ENCODE results near the gene KDM6A.
A peak's percentile ranks its signal among the peaks of the same experiment; 100 is the strongest.
"Not testable (repeated sequence)": the region's sequence is repeated elsewhere in the genome, so short reads cannot be mapped to it uniquely, and the experiment has no call there.

The KDM6A gene

DNA sequence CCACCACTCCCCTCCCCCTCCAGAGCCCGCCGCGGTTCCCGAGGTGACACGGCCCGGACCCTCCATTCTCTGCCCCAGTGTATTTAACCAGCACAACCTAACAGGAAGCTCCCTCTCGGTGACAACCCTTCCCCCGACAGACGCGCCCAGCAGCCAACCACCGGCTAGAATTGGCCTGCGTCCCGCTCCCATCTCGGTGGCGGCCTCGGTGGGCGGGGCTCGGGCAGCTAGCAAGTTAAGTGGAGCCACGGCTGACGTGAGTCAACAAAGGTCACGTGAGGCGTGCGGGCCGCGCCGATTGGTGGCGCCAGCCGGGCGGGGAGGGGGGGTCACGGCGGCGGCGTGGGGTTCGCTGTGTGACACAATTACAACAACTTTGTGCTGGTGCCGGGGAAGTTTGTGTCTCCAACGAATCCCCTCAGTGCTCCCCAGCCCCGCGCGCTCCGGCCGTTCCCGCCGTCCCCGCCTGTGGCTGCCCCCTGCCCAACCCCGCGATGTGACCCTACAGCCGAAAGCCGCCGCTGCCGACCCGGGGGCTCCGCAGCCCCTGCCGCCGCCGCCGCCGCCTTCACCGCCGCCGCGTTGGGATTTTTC lies at the start of gene KDM6A:
Gene KDM6A (plus strand): TSS at position 368 of the 594 bp plus-strand sequence. CDS start 364 bp downstream, outside the sequence.
- peak; percentile 93 to 94 for DNase-seq

GRCh38 chrX:44823193-44823592 lies 49.8 kb upstream of the KDM6A start:
- DNase-seq, result not testable (repeated sequence)

GRCh38 chrX:44828008-44828605 lies 44.9 kb upstream of the KDM6A start:
- no peak for DNase-seq

DNA sequence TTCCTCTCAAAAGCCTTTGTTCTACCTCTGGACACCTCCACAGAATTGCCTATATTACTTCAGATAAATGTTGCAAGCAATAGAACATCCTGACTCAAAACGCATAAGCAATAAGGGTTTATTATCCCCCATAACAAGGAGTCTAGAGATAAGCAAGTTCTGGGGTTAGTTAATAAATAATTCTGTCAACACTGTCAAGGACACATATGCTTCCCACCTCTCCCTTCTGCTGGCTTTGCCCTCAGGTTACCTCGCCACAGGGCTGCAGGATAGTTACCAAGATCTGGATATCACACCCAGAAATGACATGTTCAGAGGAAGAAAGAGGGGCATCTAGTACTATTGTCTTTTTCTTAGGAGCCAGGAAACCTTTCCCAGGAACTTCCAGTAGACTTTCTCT lies 43.2 kb upstream of the KDM6A start:
- no peak for DNase-seq

DNA sequence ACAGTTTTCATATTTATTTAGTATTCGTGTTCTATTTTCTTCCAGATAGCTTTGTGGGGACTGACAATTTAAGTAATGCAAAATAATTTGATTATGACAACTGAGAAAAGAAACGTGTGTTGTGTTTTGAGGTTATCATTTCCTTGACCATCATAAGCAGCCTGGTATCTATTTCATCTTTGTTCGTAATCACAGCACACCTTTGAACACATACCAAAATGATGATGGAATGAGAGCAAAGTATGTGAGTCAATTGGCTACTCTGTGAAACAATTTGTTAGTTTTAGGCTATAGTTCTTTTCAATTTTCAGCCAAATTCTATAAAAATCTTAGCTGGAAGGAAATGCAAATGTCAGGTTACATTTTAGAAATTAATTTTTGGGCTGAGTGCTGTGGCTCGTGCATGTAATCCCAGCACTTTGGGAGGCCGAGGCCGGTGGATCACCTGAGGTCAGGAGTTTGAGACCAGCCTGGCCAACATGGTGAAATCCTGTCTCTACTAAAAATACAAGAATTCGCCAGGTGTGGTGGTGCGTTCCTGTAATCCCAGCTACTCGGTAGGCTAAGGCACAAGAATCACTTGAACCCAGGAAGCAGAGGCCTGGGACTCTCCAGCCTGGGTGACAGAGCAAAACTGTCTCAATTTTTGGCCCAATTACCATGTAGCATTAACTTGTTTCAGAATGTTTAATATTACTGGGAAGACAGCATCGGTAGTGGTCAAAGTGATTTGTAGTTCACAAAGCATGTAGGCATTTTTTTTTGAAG lies 30.3 kb upstream of the KDM6A start:
- DNase-seq, result no peak

DNA sequence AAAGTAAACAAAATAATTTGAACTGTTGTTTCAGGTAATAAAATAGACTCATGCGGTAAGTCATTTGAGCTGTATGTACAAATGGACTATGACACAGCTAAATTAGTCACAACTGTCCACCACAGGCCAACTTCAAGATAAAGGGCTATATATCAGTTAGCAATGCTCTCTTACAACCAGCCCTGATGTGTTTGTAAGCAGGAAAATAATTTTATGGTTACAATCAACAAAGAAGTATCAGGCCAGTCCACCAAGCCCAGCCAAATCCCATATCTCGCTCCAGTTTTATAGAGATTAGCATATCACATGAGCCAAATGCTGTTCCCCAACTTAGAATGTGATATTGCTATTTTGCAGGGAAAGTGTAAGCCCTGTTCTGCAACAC lies 29.7 kb upstream of the KDM6A start:
- DNase-seq, result no peak

DNA sequence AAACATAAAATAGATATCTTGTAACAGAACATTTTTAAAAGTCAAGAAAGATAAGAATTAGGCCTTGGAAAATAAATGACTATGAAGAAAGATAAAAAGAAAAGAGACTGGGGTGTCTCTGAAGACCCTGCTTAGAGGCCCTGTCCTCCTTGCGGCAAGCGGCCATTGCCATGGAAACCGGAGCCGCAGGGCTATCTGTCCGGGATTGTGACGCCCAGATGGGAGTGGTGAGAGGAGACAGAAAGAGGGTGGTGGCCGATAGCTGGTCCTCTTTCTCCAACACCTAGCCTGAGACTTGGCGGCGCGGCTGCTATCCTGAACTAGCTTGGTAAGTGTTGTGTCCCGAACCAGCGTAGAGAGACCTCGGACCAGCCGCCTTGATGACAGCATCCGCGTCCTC lies 29.2 kb upstream of the KDM6A start, which contains the start of gene DUSP21:
Gene DUSP21 (plus strand): TSS at position 269 of the 400 bp plus-strand sequence. CDS start 112 bp downstream, at position 381.
- DNase-seq, result no peak

DNA sequence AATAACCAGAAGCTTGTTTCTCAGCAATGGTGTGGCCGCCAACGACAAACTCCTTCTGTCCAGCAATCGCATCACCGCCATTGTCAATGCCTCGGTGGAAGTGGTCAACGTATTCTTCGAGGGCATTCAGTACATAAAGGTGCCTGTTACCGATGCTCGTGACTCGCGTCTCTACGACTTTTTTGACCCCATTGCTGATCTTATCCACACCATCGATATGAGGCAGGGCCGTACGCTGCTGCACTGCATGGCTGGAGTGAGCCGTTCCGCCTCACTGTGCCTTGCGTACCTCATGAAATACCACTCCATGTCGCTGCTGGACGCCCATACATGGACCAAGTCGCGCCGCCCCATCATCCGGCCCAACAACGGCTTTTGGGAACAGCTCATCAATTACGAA lies 28.8 kb upstream of the KDM6A start:
- no peak for DNase-seq

DNA sequence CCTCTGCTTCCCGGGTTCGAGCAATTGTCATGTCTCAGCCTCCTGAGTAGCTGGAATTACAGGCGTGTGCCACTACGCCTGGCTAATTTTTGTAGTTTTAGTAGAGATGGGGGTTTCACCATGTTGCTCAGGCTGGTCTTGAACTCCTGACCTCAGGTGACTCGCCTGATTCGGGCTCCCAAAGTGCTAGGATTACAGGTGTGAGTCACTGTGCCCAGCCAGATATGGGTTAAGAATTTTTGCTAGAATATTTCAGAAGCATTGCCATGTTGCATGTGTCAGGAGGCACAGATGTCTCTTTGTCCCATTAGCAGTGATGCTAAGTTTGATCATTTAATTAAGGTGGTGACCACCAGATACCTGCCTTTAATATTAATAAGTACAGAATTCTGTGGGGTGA lies 22.1 kb upstream of the KDM6A start:
- not testable (repeated sequence) for DNase-seq

- DNase-seq, result no peak
Observed at GRCh38 chrX:44871114-44871645, 1.8 kb upstream of the KDM6A start.

GRCh38 chrX:44871931-44872820 lies 812 bp upstream of the KDM6A start:
- peak; percentile 24 for DNase-seq

GRCh38 chrX:44873415-44874276 lies 658 bp downstream of the KDM6A start:
- DNase-seq, result peak; percentile 44

- DNase-seq, result peak; percentile 33 to 43
Observed at GRCh38 chrX:44874420-44875184, 1.6 kb downstream of the KDM6A start.

- no peak for DNase-seq
Observed at GRCh38 chrX:44875185-44875489, 2.1 kb downstream of the KDM6A start.

- DNase-seq, result no peak
Observed at GRCh38 chrX:44876086-44876485, 3.1 kb downstream of the KDM6A start.

- DNase-seq, result no peak
Observed at GRCh38 chrX:44876767-44877166, 3.8 kb downstream of the KDM6A start.

DNA sequence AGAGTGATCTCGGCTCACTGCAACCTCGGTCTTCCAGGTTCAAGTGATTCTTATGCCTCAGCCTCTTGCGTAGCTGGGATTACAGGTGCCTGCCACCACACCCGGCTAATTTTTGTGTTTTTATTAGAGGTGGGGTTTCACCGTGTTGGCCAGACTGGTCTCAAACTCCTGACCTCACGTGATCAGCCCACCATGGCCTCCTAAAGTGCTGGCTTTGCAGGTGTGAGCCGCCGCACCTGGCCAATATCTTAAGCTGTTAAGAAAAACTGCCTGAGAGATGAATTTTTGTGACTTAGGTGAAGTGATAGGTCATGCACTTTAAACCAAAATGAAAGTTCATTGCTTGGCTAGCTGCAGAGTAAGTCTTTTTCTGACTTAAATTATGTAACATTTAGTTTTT lies 5.8 kb downstream of the KDM6A start:
- DNase-seq, result no peak

GRCh38 chrX:44881549-44881948 lies 8.6 kb downstream of the KDM6A start:
- DNase-seq, result no peak

- no peak for DNase-seq
Observed at GRCh38 chrX:44882635-44883034, 9.6 kb downstream of the KDM6A start.

- no peak for DNase-seq
Observed at GRCh38 chrX:44884944-44885343, 12.0 kb downstream of the KDM6A start.

- no peak for DNase-seq
Observed at GRCh38 chrX:44889824-44890223, 16.8 kb downstream of the KDM6A start.

All from stimulated activated CD4-positive, alpha-beta T cell treated with anti-CD3 and anti-CD28 coated beads, Interleukin-2, amount 100 ng/mL, for 24 hours (primary cell).